Activated gamma-delta T cell treated with anti-CD3 and anti-CD28 coated beads, Interleukin-2, amount 50 U/mL, for 16 hours (primary cell): ENCODE measurements around the gene CD81.

ENCODE experiments used
- DNase-seq: peaks from one replicate; pipeline ENCODE4 v3.0.0-alpha.2; 2020; ENCODE audit warnings: low read depth

CD81 gene

DNA sequence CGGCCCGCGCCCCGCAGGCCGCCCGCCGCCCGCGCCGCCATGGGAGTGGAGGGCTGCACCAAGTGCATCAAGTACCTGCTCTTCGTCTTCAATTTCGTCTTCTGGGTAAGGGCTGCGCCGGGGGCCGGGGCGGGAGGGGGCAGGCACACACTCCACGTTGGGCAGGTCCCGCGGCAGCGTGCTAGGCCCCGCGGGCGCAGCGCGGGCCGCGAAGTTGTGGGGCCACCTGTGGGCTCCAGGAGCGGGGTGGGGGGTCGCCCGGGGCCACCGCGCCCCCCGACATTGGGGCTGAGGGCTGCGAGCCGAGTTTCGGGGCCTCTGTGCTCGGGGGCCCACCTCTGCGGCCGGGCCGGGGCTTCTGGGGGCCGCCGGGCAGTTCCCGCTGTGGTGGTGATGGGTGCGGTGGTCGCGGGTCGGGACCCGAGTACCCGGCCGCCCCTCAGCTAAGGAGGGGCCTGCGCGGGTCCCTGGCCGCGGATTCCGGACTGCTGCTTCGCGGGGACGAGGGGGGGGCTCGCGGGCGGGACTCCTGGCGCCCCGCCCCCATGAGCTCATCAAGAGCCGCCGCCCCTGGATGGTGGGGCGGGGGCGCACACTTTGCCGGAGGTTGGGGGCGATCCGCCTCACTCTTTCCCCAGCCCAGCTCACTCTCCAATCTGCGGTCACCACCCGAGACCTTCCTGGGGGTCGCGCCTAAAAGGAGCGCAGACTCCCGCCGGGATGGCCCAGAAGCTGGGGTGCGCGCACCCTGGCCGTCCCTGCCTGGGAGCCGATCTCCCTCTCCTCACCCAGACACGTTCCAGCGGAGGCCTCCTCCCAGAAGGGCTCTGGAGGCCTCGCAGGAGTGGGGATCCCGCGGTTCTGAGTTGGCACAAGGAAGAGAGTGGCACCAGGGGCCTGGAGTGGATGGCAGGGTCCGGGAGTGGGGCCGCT is 667 bp downstream of the CD81 start:
- peak; percentile 33 for DNase-seq

DNA sequence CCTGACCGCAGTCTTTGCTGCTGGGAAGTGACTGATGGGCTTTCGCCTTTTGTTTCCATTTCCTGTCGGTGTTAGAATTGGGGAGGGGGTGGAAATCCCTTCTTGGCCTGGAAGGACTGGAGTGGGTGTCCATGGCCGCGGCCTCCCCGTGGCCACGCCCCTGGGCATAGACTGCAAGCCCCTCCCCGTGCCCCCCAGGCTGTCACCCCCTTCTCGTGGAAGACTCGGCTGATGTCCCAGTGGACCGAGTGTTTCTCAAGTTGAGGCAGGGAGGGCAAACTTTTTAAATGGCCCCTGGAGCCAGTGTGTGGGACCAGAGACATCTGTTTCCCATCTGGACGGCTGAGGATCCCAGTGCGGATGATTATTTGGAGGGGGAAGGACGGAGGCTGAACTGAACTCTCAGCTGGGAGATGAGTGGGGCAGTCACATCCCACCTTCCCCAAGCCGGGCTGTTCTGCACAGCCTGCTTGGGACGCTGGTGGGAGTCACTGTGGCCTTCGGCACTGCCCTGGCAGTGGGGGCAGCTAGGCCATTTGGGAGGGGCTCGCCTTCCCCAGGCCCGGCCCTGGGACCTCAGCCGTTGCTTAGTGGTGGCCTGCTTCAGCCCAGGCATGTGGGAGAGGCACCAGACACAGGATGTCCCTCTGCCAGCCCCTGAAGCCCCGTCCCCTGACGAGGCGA is 1.6 kb downstream of the CD81 start:
- DNase-seq: no peak

DNA sequence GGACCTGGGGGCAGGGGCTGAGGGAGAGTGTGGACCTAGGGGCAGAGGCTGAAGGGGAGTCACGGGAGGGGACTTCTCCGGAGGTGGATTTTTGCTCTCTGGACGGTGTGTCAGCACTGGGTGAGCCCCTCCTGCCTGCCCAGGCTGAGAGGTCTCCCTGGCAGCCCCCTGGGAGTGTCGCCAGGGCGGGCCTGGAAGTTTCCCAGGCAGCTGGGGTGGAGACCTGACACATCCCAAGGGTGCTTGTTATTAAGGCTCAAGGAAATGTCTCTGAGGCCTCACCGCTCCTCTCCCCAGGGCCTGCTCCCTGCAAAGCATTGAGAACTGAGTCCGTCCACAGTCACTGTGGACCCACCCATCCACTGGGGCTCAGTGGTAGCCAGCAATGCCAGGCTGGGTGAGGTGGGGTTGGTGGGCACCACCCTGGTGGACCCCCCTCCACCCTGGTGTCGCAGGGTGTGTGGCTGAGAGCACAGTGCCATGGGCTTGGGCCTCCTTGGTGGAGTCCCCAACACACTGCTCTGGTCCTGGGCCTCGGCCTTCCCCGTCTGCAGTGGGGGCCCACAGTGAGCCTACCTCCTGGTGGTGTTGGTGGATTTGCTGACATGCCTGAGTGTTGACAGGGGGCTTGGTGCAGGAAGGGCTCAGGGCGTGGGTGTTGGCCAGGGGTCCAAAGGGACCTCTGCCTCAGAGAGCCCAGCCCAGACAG is 2.5 kb downstream of the CD81 start:
- DNase-seq: no peak

DNA sequence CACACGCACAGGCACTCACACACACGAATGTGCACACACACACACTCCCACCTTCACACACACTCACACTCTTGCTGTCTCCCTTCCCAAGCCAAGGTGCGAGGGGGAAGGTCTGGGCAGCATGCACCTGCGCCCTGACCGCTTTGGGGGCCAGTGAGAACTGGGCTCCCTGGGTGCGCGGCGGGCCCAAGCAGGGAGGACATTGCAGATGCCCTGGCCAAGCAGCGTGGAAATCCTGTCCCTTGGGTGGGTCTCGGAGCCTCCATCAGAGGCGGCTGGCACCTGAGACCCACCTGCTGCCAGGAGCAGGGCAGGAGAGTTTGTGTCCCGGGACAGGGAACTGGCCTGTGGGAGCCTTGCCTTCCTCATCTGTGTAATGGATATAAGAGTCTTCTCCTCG is 3.3 kb downstream of the CD81 start:
- no peak for DNase-seq

DNA sequence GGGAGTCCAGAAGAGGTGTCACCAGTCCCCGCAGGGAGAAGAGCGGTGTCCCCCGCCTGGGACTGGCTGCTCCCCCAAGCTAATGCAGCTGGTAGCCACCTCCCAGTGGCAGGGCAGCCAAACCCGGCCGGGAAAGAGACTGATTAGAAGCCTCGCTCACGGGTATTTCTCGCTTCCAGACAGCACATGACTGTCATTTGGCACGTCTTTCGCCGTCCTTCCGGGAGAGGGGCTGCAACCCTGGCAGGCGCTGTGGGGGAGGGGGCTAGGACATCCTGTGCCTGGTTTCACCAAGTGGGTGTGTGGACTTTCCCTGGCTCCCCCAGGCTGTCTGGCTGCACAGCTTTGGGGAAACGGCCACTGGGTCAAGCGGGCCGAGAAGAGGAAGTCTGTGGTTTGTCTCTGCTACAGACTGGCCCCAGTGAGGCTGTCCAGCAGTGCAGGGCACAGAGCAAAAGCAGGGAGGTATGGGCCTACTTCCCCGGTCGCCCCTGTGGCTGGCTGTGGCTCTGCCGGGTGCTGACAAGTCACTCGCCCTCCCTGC is 3.8 kb downstream of the CD81 start:
- no peak for DNase-seq

DNA sequence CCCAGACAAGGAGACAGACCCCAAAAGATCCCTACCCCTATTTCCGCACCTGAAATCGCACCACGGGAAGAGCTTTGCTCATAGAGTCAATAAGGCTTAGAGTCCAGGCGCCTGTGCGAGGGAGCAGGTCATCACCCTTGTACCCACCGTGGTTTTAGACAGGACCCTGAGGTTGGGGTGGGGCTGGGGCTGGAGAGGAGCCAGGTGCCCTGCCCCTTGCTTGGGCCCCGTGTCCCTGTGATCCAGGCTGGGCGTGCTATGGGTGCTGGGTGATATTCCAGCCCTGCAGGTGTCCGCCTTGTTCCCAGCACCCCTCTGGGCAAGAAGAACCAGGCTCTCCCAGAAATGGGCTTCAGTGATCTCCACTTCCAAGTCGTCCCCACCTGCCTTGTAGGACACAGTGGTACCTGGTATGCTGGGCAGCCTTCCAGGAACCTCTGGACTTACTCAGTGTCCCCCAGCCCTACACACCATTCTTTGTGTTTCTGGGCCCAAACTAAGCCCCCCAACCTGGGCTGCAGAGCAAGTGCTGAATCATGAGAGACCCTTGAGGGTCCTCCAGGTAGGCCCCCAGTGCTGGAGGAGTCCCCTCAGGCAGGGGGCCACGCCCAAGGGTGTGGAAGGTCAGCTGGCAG is 4.5 kb downstream of the CD81 start:
- DNase-seq: no peak

DNA sequence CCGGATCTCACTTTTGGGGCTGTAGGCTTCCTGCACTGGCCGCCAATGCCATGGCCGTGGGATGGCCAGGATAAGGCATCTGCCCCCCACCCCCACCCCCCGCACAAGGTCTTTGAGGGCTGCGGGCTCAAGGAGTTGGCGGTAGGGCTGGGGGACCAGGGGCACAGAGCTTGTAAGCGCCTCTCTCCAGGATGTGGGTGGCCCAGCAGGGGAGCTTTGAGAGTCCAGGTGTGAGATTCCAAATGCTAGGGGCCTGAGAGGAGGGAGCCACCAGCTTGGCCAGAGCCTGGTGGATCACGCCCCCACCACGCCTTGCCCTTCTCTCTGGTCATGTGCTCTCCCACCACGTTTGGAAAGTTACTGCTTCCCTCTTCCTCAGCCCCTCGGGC is 5.0 kb downstream of the CD81 start:
- DNase-seq: no peak

DNA sequence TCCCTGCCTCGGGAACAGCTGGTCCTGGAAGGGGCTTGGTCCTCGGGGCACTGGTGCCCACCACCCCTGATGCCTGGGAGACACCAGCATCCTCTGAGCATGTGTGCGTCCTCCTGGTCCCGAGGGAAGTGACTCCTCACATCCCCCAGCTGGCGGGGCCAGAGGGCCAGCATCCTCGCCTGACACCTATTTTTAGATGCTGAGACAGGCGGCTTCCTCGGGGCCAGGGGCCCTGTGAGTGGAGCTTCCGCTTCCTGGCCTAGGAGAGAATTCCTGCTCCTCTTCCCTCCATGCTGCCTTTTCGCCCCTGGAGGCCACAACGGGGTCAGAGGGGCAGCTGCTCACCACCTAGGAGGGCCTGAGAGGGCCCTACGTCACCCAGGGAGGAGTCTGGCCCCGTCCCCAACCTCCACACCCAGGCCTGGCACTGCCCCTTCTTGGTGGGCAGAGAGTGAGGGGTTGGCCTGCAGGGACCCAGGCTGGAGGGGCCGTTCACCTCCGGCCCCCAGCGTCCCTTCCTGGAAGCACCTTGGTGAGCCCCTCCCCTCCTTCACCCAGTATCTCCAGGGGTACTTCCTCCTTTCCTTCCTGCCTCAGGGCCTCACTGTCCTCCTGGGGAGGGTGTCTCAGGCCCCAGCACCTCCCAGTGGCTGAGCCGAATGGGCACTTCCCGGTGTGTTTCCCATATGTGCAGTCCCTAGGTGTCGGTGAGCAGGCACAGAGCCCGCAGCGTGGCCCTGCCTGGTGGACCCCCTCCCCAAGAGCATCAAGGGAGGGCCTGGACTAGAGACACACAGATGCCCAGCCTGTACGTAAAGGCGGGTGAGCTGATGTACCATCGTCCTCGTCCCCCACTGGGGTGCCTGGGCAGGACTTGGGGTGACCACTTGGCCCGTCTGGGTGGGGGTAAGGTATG is 6.1 kb downstream of the CD81 start:
- no peak for DNase-seq

DNA sequence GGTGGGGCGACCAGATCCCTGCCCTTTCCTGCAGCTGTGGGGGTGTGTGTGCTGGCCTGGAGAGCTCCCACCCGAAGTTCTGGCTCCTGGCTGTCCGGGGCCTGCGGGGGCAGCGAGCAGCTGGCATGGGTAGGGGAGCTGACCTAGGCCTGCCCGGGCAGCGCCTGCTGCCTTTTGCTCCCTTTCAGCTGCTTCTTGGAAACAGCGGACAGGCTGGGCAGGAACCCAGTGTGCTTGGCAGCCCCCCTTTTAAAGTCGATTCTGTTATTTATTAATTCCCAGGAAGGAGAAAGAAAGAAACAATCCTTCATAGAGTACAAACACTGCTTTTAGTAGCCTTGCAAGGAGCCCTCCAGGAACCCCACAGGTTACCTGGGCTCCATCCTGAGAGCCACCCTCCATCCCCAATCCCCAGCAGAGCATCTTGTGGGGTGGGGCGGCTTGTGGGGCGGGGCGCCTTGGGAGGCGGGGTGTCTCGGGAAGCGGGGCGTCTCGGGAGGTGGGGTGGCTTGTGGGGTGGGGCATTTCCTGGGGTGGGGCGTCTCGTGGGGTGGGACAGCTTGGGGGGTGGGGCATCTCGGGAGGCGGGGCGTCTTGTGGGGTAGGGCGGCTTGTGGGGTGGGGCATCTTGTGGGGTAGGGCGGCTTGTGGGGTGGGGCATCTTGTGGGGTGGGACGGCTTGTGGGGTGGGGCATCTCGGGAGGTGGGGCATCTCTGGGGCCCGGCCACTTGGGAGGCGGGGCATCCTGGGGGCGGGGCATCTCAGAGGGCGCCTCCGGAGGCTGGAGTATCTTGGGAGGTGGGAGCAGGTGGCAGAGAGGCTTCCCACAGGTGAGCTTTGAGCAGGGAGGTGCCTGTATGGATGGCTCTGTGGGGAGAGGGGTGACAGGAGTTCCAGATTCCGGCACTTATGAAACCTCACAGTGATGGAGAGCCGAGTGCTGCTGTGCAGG is 7.0 kb downstream of the CD81 start:
- no peak for DNase-seq

DNA sequence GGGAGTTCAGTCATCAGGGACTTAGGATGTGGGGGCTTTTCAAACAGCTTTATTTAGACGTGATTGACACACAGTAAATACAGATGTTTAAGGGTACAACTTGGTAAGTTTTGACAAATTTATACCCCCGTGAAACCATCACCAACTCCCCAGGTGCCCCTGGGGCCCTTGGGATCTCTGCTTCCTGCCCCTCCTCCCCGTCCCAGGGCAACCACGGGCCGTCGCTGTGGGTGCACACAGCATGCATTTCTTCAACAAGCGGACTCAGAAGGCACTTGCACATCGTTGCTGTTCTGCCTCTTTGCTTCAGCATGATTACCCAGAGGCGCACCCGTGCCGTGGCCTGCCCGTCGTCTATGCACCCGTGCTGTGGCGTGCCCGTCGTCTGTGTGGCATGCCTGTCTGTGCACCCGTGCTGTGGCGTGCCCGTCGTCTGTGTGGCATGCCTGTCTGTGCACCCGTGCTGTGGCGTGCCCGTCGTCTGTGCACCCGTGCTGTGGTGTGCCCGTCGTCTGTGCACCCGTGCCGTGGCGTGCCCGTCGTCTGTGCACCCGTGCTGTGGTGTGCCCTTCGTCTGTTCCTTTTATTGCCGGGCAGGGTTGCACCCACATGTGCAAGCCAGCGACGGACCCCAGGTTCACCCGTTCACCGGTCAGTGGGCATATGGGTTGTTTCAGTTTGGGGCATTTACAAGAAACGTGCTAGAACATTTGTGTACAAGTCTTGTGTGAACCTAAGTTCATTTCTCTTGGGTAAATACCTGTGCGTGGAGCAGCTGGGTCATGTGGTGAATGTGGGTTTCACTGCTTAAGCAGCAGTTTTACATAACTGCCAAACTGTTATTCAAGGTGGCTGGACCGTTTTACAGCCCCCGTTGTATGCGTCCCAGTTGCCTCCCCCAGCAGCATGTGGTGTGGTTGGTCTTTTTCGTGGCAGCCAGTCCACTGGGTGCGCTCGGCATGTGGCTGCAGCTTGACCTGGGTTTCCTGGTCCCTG is 8.3 kb downstream of the CD81 start:
- no peak for DNase-seq

DNA sequence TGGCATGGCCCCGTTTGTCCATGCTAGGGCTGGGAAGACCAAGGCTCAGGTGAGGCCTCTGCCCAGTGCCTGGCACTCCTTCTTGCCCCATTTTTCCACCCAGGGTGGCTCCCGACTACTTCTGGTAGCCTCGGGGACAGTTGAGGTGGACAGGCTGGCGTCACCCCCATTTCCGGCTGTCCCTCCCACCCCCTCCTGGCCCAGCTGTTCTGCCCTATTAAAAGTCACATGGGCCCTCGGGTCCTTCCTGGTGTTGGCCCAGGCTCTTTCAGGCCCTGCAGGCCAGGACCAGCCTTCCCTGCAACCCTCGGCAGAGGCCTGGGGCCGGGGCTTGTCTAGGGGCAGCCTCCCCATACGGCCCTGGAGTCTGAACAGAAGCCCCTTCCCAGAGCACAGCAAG is 9.5 kb downstream of the CD81 start:
- no peak for DNase-seq

DNA sequence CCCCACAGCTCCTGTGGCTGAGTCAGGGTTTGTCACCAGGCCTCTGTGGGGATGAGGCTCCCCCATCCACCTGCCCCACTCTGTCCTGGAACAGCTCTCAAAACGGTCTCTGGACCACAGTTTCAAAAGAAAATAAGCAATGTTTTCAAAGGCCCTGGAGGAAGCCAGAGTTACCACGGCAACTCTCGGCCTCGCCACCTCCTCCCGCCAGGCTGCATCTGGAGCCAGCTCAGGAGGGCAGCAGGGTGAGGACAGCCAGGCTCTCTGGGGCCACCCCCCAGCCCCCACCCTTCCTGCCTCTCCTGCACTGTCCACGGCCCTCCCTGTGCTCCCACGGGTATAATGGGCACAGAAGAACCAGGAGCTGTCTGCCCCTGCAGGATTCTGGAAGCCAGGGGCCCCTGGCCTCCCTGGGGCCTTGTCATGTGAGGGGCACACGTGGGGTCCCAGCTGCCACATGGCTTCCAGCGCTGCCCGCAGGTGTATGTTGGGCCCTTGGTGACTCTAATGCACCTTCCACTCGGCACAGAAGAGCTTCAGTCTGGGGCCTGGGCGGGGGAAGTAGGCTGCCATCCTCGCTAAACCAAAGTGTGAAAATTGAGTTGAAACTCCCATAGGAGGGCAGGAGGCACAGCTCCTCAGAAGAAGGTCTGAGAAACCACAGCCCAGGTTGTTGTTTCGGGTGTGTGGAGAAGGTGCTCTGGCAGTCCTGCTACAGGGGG is 10.3 kb downstream of the CD81 start:
- DNase-seq: no peak

DNA sequence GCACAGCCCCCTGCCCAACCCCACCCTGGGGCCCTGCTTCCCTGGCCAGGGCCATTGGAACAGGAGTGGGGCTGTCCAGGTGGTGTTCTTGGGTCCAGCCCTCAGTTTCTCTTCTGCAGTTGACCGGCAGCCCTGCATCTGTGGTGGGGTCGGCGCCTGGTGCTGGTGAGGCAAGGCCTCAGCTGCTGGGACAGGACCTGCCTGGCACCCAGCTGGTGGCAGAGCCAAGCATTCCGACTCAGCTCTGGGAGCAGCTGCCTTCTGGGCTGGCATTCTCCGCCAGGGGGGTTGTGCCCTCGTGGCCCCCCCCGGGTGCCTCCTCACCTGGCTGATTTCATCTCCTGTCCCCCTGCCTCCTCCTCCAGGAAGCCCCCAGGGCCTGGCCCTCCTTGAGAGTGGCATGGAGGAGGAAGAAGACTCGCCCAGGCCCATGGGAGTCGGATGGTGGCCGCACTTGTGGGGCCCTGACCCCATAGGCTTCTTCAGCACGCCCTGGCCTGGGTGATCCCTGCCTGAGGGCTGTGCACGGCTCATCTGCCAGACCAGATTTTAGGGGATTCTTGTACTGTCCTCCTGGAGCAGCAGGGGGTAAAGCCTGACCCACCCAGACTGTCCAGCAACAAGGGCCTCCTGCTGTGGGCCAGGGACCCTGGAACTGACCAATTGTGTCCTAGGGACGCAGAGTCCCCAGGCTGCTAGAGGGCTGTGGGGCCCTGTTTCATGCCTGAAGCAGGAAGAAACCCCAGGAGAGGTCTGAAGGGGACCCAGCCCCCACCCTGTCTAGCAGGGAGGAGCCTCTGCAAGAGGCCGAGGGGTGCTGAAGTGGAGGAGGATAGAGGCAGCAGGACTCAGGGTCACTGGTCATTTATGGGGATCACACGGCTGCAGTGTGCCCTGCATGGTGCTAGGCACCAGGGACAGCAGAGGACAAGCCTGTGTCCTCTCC is 11.6 kb downstream of the CD81 start:
- DNase-seq: no peak

DNA sequence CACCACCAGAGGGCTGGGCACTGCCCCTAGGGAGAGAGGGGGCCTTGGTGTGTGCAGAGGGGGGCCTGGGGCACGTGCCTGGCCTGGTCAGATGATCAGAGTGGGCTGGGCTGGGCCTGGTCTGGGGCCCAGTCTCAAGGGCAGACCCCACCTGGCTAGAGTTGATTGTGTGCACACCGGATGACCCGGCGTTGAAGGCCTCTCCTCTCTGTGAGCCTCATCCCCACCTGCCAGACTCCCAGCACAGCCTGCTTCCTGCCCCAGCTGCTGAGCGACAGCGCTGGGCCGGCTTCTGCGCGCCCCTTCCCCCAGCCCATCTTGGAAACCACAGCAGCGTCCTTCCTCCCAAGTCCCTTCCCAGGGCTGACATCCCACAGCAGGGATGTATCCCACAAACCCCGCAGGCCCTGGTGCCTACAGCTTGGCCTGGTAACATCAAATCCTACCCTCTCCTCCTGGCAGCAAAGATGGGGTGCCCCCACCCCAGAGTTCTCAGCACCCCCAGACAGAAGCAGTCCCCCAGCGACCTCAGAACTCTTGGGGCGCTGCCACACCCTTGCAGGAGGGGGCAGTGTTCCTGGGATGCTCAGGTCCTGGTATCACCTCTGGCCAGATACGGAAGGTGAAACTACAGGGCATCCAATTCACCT is 12.4 kb downstream of the CD81 start:
- no peak for DNase-seq

DNA sequence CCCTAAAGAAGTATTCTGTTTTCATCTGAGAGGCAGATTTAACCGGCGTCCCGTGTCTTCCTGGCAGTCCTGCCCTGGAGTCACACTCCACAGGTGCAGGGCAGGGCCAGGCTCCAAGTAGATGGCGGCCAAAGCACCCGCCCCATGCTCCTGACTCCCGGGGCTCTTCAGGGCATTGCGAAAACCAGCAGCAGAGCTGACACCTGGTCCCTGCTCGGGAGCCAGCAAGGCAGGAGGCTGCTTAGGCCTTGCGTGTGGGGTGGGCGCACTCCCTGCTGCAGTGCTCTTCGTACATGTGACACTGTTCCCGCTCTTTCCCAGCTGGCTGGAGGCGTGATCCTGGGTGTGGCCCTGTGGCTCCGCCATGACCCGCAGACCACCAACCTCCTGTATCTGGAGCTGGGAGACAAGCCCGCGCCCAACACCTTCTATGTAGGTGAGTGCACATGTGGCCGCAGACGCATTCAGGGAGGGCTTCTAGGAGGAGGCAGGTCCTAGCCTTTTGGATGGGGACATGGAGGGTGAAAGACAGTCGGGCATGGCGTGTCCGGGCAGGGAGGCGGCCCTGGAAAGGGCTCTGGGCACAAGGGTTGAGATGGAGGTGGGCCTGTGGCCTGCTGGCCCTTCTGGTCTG is 13.1 kb downstream of the CD81 start:
- no peak for DNase-seq

DNA sequence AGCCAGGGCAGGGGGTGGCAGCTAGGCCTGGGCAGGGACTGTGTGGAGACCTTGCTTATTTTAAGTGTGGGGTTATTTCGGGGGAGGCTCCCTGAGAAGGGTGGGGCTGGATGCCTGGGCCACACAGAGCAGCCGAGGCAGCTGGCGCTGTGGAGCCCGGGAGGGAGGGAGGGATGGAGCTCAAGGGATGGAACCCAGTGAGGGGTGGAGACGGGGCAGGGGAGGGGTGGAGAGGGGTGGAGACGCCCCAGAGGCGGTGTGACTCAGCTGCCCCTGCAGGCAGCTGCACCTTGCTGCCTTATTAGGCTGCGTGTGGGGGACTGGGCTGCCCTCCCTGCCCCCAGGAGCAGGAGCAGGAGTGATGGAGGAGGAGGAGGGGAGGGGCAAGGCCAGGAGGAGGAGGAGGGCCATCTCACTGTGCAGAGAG is 13.6 kb downstream of the CD81 start:
- no peak for DNase-seq
